PFSK-1 (cell line): ENCODE measurements around the gene HPCA.

Source experiments
- FOXP2 ChIP-seq: optimal IDR thresholded peaks from 2 replicates; pipeline ENCODE3; 2011; ENCODE audit warnings: borderline replicate concordance, control low read depth, inconsistent platforms; ENCODE audit not compliant: insufficient read depth; ENCODE audit errors: extremely low read length, extremely low read depth
- POLR2AphosphoS5 ChIP-seq: IDR thresholded peaks from 2 replicates; pipeline ENCODE4 v1.6.1; 2012; ENCODE audit warnings: low read depth, mild to moderate bottlenecking, control low read depth, low read length, moderate library complexity
- REST ChIP-seq, 2 experiments: IDR thresholded peaks; 2 replicates each; pipeline versions ENCODE4 v1.6.1 to v1.8.0; 2011 to 2012; ENCODE audit warnings: low read depth in 2 of 2, low read length in 2 of 2, control low read depth in 1 of 2, inconsistent platforms in 1 of 2, mild to moderate bottlenecking in 1 of 2, moderate library complexity in 1 of 2; ENCODE audit not compliant: insufficient read depth in 1 of 2
- SIN3A ChIP-seq: IDR thresholded peaks from 2 replicates; pipeline ENCODE4 v1.6.1; 2012; ENCODE audit warnings: mild to moderate bottlenecking, low read length, moderate library complexity, borderline replicate concordance; ENCODE audit not compliant: insufficient read depth
- TAF1 ChIP-seq: IDR thresholded peaks from 2 replicates; pipeline ENCODE4 v1.6.1; 2012; ENCODE audit warnings: low read length, control low read depth, borderline replicate concordance; ENCODE audit not compliant: insufficient read depth

HPCA gene

DNA sequence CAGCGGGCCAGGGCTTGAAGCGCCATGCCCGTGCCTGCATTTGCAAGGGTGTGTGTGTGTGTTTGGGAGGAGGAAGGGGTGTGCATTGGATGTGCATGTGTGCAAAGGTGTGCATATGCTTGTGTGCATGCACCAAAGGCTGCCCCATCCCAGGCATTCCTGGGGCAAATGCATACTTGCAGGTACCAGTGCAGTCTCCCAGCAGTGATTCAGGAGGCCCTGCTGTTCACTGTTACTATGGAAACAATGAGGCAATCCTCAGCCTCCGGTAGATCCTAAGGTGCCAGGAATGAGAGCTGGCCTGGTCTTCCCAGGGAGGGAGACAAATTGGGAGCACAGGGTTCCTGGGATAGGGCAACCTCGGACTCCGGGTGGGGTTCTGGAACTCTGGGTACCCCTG, 8.1 kb upstream of the HPCA start:
- no peak for TF ChIP-seq TAF1
- no peak for TF ChIP-seq FOXP2
- TF ChIP-seq POLR2AphosphoS5, result no peak
- TF ChIP-seq SIN3A, result no peak
- no peak for TF ChIP-seq REST (IDR thresholded peaks at IDR 0.05; ENCODE audit: insufficient read depth in 1 of 2, low read depth in 2 of 2, low read length in 2 of 2)

DNA sequence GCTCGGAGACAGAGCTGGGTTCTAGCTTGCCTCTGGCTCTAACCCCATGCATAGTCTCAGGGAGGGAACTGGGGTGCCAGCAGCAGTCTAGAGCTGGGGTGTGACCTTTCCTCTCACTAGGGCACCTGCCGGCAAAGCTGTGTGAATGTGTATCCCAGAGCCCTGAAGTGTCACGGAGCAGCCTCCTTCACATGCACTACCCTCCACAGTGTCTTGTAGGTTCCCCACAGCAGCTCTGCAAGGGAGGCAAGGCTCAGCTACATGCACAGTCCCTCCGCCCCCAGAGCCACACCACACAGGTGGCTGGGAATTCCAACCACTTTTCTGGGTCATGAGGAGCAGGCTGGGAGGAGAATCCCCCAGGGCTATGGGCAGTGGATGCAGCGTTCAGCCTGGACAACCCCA, 7.7 kb upstream of the HPCA start:
- no peak for TF ChIP-seq SIN3A
- TF ChIP-seq REST (IDR thresholded peaks at IDR 0.05; ENCODE audit: insufficient read depth in 1 of 2, low read depth in 2 of 2, low read length in 2 of 2), result no peak
- TF ChIP-seq FOXP2, result no peak
- TF ChIP-seq TAF1, result no peak
- no peak for TF ChIP-seq POLR2AphosphoS5

DNA sequence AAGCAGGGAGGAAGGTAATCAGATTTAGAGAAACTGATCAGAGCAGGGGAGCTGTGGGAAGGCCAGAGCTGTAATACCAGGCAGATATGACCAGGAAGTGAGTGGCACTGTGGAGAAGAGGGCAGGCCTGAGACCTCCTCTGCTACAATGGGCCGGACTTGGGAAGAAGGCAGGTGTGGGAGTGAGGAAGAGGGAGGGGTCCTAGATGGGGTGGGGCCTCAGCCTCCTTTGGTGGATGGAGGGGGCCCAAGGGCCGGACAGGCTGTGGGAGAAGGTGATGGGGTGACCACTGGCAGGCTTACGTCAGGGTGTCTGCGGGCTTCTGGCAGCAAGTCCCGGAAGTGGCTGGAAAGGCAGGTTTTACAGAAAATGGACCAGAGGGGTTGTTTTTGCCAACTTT, 5.0 kb upstream of the HPCA start:
- TF ChIP-seq SIN3A (no peak), REST (IDR thresholded peaks at IDR 0.05; ENCODE audit: insufficient read depth in 1 of 2, low read depth in 2 of 2, low read length in 2 of 2) (no peak), POLR2AphosphoS5 (no peak), FOXP2 (no peak), TAF1 (no peak)

DNA sequence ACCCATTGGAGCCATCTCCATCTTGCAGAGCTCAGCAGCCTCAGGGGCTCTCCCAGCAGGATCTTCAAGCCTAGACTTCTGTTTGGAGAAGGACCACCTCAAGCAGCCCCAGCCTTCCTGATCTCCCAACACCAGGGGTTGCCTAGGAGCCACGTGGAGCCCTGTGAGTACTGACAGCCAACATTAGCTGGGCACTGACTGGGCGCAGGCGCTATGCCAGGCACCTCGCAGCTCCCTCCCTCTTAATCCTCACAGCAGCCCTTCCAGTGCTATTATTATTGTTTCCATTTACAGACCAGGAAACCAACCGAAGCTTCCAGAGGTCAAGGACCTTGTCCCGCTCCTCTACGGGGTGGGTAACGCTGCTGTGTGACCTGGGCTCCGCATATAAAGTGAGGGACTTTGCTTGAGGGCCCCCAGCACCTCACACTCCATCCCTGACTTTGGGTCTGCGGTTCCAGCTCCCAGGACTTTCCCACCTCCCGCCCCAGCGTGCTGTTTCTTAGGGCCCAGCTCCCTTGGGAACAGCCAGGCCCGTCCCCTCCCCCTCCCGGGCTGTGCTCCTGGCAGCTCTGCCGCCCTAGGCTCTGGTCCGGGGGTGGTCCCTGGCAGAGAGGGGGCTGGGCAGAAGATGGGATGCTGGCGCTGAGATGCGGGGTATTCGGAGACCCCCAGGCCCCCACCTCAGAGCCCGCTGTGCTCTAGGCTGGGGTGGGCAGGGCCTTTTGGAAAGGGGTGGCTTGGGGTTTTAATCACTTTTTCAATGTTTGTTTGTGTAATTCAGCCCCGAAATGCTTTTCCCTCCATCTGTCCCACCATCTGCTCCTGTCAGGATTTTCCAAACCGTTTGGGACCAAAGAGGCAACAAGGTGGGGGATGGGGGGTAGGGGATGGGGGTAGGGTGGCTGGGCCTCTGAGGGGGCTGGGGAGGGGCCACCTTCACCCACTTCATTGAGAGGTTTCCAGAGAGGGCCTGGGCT, 4.1 kb upstream of the HPCA start:
- TF ChIP-seq POLR2AphosphoS5 (no peak), SIN3A (no peak), FOXP2 (no peak), TAF1 (no peak), REST (IDR thresholded peaks at IDR 0.05; ENCODE audit: insufficient read depth in 1 of 2, low read depth in 2 of 2, low read length in 2 of 2) (no peak)
